ENCODE measurements around the gene USP2.

The USP2 gene

DNA sequence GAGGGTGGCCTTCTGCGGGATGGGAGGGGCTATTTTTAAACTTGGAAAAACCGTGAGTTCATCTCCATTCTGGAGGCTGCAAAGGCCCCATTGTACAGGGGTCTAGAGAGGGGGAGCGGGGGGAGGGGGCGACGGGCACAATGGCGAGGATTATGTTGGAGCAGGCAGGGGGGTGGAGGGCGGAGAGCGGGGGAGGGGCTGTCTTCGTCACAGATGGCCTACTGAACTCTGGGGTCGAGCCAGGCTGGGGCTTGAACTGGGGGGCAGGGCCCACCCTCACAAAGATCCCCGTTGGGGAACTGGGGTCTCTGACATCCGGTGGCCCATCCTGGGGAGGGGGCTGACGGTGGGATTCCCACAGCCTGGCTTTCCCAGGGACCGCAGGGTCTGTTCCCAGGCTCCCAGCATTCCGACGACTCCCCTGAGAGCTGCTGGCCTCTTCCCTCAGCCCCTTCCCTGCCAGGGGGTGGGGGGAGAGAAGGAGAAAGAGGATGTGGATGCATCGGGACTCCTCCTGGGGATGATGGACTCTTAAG is 61.2 kb downstream of the USP2 start:
- peak; percentile 67 for DNase-seq

DNA sequence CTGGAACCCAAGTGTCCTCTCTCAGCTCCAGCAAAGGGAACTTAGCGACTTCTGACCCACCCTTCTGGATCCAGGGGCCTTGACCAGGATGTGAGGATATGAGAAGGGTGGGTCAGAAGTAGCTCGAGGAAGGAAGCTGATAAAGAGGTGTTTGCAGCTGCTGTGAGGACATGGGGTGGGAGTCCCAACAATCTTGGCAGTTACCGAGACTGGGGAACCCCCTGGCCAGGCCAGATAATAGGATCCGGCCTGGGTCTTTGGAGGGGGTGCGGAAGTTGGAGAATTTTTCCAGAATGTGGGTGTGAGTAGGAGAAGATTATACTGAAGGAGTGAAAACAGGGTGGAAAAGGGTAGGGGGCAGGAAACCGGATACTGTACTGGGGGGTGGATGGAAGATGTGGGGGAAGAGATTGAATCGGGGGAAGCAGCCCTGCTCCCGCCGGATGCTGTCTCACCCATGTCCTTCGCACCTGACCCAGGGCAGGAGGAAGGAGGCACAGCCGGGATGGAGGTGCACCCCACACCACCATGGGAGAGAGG is 61.7 kb downstream of the USP2 start:
- DNase-seq, result no peak

DNA sequence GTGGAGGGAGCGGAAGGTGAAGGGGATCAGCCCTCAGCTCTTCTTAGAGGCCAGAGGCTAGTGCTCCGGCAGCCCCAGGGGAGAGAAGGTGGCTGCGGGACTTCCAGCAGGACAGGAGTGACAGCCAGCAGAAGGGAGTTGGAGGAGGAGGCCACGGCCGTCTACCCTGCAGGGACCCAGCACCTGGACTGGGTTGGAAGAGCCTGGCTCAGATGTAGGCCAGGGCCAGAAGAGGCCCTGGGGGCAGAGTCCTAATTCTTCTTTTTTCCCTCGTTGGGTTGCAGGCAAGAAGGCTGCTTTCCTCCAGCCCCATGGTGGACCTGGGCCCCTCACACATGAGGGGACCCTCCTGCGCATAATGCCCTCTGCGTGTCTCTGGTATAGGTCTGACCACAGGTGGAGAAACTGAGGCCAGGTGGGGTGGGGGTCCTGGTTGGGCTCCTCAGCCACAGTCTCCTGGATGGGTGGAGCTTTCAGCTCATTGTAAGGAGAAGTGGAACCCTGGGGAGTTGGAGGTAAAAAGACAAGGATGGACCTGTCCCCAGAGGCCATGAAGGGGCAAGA is 62.3 kb downstream of the USP2 start:
- DNase-seq, result no peak

DNA sequence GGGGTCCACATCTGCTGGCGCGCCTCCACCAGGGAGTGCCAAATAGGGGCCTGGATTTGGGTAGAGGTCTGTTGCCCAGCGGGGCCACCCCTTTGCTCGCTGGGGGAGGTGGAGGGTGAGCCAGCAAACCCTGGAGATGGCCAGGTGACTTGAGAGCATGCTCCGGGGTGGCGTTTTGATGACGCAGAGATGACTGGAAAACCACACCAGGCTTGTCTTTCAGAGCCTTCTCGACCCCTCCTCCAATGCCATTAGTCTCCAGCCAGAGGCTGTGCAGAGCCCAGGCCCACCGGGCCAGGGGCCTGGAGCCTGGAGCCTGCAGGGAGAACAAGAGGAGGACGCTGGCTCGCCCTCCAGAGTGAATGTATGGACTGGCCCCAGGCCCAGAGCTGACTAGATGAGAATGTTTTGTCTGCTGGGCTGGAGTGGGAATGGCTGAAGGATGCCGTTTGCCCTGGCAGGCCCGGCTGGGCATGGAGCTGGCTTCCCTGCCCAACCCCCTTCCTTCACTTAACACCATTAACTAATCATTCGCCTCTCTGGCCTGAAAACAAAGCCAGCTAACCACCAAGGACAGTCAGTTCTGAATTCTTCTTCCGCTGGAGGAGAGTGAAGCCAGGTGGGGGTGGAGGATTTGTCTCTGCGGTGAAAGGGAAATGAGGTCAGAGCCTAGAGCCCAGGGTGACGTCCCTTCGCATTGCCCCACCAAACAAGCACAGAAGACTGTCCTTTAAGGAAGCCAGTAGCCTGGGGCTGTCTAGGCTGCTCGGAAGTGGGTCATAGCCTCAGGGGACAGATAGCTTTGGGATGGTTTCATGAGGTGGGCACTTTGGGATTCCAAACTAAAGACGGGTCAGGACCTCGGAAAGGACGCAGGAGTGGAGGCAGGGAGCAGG is 63.0 kb downstream of the USP2 start:
- DNase-seq, result peak; percentile 67

DNA sequence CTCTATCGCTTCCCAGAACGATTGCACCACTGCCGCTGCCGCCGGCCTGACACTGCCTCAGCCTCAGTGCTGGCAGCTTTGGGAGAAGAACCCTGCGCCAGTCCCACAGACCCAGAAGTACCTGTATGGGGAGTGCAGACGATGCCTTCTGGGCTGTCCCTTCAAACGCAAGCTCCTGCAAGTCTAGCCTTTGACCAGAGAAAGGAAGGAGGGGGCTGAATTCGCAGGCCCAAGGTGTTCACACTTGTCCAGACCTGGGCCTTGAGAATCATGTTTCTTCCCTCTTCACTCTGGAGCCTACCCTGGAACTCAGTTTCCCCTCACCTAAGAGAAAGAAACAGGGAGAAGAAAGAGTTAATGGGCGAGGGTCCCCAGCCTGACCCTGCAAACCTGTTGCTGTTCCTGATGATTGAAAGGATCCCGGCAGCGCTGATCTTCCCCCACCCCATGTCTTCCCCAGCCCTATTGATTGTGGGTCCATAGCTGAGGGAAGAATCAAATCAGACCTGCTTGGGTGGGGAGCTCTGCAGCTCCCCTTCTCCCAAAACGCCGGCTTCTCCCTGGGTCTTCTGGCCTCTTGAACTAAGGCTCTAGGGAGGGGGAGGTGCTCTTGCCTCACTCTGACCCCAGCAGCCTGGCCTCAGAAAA is 63.8 kb downstream of the USP2 start:
- no peak for DNase-seq

DNA sequence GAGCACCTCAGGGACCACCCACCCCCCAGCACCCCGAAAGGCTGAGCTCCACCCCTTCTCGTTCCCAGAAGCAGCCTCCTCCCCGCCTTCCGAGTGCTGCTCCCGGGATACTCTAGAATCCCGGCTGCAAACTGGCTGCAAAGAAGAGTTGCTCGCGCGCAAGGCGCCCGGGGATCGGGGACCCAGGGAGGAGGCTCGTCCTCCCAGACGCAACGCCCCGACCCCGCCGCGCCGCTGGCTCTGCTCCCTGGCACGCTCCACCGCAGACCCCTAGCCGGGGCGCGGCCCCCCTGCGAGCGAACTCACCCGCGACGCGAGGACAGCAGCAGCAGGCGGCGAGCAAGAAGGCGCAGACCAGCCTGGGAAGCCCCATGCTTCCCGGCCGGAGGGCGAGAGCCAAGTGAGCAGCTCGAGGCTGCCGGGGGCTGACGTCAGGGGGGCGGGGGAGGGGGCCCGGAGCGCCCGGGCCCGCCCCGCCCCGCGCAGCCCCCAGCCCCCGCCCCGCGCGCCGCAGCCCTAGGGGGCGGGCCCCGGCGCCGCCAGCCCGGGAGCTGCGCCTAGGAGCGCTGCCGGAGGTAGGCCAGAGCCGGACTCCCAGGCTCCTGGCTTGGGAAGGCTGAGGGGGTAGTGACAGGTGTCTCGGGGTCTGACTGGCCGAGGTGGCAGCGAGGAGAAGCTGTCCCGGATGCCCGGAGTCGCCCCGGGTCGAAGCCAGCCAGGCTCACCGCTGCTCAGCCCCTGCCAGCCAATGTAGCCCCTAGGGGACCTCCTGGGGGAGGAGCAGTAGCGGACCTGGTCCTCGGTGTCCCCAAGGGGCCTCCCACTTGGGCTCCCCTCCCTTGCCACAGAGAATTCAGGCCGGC is 64.5 kb downstream of the USP2 start, which contains the start of gene MCAM:
Gene MCAM, minus strand, starts transcription at position 402 of the 863 bp plus-strand sequence. Its CDS starts 29 bp downstream, at position 373.
- DNase-seq, result peak; percentile 56

DNA sequence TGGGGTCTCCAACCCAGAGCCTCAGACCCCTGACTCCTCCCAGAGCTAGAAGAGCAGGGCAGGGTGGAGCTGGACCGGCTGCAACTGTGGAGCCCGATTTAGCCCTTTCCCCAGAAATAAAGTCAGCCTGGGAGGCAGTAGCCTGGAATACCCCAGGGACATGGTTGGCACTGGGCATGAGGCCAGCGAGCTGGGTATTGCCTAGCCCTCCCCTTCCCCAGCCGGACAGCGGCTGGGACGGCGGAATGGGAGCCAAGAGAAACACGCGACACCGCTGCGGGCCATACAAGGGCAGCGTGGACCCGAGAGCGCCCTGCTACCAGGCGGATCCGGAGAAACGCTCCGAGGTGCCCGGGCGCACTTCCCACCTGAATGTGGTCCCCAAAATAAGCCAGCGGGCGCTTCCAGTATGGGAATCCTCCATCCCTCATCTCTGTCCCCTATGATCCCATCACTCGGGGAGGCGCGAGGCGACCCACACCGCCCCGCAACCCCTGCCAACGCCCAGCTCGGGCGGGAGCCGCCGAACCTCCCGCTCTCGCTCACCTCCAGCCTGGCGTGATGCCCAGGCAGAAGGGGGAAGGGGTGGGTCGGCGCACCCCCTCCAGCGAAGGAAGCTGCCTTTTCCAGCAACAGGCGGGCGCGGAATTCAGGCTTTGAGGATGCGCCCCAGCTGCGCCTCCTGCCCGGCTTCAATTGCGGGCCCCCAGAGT is 65.3 kb downstream of the USP2 start:
- no peak for DNase-seq

DNA sequence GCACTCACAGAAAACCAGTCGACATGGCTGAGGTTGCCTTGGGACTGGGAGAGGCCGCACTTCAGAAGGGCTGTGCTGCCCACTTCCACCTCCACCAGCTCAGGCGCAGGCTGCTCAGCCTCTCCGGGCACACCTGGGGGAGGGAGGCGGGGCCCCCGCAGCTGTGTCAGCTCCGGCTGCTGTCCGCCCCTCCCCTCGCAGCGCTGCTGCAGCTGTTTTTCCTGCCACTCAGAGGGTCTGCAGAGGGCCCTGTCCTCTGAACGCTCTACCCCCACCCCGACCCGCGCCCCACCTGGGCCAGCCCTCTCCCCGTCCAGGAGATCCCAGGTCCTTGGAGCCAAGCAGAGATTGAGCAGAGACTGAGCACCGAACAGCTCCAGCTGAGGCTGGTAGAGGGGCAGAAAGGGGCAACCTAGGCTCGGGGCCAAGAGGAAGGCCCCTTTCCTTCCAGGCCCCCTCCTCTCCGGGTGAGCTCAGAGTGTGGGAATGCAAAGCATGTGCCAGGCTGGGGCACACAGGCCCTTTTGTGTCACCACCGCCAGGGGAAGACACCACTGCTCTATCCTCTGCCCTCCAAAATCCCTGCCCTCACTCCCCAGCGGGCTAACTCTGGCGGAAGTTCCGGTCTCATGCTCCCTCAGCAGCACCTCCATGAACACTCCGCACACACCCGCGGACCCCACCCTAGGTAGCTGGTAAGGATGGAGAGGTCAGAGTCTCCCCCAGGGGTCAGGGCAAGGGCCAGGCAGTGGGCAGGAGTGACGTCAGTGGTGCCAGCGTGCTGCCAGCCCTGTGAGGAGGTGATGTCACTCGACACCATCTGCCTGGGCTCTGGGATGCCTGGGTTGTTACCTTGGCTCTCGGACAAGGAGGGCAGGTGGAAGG is 66.1 kb downstream of the USP2 start:
- DNase-seq, result peak; percentile 48

DNA sequence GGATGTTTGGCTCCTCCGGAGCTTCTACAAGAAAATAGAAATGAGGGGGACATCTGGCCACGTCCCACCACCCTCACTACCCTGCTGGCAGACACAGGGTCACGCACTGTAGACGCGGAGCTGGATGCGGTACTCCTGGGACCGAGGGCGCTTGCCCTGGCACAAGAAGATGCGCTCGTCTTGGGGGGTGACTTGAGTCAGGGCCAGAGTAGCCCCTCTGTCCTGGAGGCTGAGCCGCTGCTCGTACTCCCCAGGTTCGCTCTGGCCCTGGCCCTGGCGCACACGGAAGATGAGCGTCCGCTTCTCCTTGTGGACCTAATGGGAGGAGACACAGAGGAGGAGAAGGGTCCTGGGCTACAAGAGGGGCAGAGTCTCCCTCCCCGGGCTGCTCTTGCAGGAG is 66.8 kb downstream of the USP2 start:
- no peak for DNase-seq

DNA sequence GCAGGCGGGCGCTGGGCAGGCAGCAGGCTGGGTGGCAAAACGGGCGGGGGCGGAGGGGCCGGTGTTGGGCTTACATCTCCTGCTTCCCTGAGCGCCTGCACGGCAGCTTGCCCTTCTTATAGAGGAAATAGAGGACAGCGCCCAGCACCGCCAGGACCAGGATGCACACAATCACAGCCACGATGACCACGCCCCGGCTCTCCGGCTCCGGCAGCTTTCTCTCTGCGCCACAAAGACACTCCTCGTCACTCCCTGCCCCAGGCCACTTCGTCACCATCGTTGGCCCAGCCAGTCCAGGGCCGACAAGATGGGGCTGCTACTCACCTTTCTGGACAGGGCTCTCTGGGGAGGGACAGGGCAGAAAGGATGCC is 70.8 kb downstream of the USP2 start:
- DNase-seq, result no peak

DNA sequence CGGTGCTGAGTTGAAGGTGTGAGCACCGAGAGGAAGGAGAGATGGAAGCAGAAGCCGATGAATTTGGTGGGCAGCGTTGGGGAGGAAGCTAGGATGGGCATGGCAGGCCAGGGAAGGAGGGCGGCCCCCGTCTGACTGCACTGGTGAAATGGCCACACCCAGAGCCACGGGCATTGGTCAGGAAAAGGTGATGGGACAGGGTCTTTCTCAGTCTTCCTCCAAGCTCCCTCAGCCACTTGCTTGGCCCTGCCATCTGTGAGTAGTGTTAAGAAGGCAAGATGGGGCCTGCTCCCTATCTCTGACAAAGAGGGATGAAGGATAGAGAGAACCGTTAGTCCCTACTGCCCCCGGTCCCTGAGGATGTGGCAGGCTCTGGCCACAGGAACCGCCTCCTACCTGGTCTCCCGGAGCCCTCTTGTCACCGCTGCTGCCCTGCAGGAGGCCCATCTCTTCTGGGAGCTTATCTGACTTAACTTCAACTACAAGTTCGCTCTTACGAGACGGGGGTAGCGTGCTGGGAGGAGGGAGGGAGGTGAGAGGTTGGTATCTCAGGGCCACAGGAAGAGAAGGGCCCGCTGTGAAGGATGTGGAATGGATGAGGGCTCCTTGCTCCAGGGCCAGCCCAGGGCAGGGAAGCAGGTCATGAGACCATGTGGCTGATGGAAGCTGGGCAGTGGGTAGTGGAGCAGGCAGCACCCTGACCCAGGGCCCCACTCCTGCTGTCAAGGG is 71.4 kb downstream of the USP2 start:
- DNase-seq, result no peak

DNA sequence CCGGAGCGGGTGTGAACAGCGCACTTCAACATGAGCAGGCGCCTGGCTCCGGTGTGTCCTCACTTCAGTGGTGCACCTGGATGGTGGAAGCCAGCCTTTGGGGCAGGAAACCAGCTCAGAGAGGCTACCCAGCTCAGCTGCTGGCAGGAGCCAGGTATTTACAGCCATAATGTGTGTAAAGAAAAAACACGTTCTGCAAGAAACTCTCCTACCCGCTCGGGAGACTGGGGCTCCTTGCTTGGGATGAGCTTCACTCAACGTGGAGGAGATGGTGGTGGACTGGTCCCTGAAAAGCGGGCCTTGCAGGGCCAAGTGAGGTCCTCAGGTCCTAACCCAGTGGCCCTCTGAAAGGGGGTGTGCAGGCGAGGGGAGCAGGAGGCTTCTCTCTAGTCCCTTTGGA is 72.1 kb downstream of the USP2 start:
- no peak for DNase-seq

DNA sequence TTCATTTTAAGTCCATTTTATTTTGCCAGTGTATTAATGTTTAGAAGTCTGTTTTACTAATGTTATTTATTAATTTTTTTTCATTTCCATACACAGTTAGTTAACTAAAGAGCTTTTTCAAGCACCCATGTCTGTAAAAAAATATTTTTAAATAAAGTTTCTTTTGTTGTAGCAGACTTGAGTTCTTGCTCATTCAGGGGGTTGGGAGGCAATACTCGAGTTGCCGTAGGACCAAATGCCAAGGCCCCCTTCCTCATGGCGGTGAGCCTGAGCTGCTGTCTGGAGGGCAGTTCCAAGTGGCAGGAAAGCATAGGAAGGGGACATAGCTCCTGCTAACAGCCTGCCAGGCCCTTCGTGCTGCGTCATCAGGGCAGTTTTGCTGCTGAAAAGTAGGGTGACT is 73.5 kb downstream of the USP2 start:
- no peak for DNase-seq

DNA sequence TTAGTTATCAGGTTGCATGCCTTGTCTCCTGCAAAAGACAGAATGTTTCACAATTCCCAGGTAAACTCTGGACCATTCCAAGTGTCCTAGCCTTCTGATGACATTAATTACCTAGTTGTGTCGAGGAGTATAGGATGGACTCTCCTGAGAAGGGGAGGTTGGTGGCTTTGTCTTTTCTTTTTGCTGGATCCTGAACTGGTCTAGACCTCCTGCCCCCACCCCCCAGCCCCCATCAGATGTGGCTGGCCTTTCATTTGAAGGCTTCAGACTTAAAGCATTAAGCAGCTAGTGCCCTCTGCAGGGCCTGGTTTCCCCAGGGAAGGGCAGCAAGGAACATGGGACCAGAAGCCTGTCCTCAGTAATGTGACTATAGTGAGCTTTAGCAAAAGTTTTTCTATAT is 74.3 kb downstream of the USP2 start:
- DNase-seq, result no peak

DNA sequence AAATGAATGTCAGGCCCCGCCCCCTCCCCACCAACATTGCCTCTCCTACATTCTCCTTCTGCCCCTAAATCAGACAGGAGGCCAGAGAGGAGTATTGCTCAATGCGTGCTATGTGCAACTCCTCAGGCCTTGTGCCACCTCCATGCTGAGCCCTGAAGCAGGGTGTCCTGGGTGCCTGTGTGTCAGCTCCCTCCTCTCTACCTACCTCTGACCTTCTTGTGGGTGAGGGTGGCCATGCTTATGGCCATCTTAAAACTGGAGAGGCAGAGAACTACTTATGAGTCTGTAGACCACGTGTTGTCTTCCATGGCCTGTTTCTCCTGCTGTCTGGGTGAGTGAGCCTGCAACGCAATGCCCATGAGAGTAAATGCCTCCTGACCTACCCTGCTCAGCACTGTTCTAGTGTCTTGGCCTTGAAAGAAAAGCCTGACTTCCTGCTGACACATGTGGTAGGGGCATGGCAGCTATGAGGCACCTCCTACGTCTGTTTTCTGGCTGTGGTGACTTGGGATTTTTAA is 75.1 kb downstream of the USP2 start:
- peak; percentile 54 for DNase-seq

DNA sequence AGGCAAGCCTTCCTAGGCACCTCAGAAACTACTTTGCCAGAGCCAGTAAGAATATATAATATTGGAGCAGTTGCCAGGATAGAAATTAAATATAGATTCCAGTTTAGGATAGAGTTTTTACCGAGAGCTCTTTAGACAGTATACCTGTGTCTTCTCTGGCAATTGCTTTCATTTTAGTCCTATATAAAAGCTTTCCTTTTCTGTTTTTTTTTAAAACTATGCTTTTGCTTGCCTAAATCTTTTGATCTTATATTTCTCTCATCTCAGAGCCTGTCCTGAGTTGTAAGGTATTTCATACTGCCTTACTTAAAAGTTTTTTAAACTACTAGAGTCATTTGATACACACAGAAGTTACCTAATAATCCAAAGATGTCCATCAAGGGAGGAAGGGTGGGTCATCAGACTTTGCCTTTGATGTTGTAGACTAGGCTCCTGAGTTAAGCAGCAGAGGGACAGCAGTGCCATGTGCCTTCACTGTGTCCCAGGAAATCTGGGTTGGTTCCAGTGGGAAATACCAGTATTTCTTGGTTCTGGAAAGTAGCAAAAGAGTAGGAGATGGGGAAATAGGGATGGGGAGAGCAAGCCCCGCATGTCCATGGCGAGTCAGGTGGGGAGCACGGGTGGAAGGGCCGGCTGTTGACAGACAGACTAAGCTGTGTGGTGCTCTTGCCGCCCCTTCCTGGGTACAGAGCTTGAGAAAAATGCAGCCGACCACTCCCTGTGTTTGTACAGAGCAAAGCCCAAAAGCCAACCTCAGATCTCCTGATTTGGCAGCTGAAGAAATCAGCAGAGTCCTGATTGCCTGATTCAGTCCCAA is 75.7 kb downstream of the USP2 start:
- DNase-seq, result no peak

All from fibroblast of skin of right quadriceps (primary cell).